GM12875 (cell line): Measurements from ENCODE around the gene ZRSR2.

Source experiments
- H3K4me3 ChIP-seq: one replicate; pipeline ENCODE4 v1.5.1; 2011; ENCODE audit warnings: low read depth, low read length, control low read depth
- CTCF ChIP-seq: IDR thresholded peaks from 2 replicates; pipeline ENCODE4 v1.5.1; 2011; ENCODE audit warnings: low read depth, mild to moderate bottlenecking, control low read depth, inconsistent platforms, low read length, moderate library complexity, borderline replicate concordance; ENCODE audit not compliant: insufficient read depth

Gene ZRSR2

DNA sequence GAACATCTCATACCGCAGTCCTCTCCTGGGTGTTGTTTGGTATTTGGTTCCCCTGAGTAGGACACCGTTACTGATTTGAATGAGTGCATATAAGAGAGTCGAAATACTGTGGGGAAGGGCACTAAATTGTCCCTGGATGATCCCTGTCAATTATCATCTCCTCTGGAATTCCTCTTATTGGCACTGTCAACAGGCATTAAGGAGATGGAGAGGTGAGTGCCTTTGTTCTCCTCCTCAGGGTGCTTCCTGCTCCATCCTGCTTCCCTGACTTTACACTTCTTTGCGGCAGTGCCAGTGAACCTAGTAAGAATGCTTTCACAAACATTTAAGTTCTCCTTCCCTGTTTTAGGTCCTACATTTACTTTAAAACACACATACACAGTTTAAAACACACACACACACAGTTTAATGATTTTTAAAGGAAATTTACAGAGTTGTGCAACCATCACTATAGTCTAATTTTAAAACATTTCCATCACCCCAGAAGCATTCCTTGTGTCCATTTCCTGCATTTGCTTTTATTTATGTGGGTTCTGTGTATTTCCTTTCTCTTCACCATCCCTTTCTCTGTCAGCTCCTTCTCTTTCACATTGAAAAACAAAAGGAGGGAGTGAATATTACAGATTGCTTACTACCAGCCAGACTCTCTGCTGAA, 20.9 kb upstream of the ZRSR2 start:
- H3K4me3 ChIP-seq, result no peak overlapping the region
- no peak for TF ChIP-seq CTCF

- no peak for TF ChIP-seq CTCF
- H3K4me3 ChIP-seq, result peak overlapping the region; percentile 28
Observed at GRCh38 chrX:15781961-15782699, 8.2 kb upstream of the ZRSR2 start.

DNA sequence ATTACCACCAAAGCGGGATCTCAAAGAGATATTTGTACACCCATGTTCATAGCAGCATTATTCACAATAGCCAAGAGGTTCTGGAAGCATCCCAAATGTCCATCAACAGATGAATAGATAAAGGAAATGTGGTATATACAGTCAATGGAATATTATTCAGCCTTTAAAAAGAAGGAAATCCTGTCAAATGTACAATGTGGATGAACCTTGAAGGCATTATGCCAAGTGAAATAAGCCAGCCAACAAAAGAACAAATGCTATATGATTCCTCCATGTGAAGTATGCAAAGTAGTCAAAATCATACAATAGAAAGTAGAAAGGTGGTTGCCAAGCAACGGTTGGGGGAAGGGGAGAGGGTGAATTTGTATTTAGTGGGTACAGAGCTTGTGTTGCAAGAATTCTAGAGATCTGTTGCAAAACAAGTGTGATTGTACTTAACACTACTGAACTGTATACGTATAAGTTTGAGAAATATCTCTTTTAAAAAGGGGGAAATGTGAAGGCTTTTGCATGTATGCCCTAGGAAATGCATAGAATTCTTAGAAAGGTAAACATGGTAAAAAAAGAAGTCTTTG, 5.0 kb upstream of the ZRSR2 start:
- no peak overlapping the region for H3K4me3 ChIP-seq
- no peak for TF ChIP-seq CTCF

DNA sequence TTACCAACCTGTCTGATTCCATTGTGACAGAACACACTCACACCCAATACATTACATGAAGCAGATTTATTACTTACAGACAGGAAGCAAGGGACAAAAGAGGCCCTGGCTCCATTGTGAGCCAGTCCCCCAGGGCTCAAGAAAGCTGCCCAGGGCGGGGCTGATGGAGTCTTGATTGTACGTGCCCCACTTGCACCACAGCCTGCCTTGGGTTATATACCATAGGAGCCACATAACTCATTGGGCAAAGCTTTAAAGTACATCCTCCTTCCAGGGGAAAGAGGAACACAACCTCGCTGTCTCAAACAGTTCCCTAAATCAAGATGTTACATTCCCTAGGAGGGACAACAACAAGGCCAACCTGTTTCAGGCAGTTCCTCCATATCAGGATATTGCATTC, 3.4 kb upstream of the ZRSR2 start:
- no peak for TF ChIP-seq CTCF
- H3K4me3 ChIP-seq, result no peak overlapping the region

DNA sequence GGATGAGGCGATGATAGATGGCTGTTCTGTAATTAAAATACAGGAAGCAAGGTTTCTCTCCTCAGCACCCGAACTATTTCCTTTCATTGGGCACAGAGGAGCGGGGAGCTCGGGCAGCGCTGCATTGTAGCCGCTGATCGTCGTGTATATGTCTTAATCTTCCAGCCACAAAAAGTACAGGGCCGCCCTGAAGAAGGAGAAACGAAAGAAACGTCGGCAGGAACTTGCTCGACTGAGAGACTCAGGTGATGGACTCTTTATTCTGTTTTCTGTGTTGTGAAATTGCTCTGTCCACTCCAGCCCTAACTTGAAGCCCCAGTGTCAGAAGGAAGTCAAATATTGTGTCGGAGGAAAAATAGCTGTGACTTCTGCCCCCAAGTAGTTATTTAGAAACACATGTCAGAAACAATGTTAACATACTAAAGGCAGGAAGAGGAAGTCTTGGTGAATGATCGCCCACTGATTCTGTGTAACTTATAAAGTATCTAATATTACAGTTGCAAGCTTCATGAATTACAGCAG, 546 bp downstream of the ZRSR2 start:
- peak overlapping the region; percentile 99 for H3K4me3 ChIP-seq
- TF ChIP-seq CTCF, result no peak

GRCh38 chrX:15797707-15798106, 7.4 kb downstream of the ZRSR2 start:
- H3K4me3 ChIP-seq, result no peak overlapping the region
- TF ChIP-seq CTCF, result no peak
